Stimulated activated CD4-positive, alpha-beta T cell treated with anti-CD3 and anti-CD28 coated beads, Interleukin-4, amount 100 ng/mL, for 48 hours (primary cell): ENCODE measurements around the gene UBR3.

Experiments used
- DNase-seq, 2 donors: peaks; one replicate each; pipeline ENCODE4 v3.0.0-alpha.2; 2020; ENCODE audit warnings: low read depth in 2 of 2

The UBR3 gene

DNA sequence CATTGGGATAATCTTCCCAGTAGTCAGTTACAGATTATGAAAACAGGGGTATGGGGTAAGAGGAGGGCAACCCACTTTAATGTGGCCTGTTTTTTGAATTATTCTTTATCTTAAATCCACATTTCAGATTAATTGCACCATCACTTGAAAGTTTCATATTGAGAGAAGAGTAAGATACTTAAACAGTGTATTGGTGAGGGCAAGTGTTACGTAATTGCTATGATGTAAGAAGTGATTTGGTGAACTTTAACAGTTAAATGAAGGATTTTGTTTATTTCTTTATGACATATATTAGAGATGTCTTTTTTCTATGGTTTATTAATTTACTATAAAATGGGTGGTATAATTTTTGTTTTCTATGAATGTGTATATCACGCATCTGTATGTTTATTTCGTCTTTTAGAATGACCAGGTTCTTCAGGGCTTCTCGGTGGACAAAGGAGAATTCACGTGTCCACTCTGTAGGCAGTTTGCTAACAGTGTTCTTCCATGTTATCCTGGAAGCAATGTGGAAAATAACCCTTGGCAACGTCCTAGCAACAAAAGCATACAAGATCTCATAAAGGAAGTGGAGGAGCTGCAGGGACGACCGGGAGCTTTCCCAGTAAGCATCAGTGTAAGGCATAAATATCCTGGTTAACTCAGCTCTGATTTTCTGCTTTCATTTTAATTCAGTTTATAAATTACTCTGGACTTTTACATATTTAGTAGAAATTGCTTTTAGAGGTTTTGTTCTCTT is 179.5 kb downstream of the UBR3 start:
- no peak for DNase-seq

GRCh38 chr2:170009209-170009608 is 182.0 kb downstream of the UBR3 start:
- no peak for DNase-seq

DNA sequence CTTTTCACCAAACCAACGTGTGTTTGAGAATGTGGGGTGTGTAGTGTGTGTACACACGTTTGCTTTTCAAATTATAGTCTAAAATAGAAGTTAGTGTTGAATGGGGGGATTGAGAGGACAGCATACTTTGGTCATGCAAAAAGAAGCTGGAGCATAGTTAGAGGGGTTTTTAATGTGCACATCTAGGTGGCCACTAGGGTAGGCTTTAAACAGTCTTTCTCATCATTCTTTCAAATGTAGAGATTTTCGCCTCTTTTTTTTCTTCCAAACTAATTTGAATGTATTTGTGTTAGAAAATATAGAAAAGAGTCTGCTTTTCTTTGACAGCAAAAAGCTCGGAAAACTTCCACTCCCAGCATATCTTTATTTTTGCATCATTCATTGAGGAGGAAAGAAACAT is 185.5 kb downstream of the UBR3 start:
- no peak for DNase-seq

GRCh38 chr2:170013802-170014551 is 186.7 kb downstream of the UBR3 start:
- no peak for DNase-seq

- no peak for DNase-seq
Observed at GRCh38 chr2:170014769-170015168, 187.5 kb downstream of the UBR3 start.

DNA sequence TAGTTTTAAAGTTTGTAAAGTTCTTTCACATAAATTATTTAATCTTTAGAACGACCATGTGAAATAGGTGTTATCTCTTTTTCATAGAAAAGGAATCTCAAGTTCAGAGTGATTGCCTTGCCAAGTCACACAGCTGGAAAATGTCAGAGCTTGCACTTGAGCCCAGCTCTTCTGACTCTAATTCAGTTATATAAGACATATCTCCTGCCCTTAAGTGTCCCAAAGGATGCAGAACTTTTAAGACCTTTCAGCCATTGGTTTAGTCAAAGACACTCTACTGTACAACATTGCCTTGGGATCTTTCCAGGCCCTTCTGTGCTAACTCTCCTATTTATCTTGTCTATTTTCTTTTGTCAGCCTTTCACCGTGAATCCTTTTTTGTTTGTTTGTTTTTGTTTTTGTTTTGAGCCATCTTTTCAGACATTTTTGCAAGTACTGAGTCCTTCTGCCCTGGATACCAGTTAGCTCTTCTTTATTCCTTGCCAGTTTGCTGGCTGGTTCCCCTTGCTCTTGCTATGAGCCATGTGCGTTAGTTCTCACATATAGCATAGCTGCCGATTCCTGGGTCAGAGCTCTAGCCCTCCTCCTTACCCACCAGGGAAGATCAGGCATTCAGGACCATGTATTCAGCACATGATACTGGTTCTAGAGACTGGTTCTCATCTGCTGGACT is 190.7 kb downstream of the UBR3 start:
- no peak for DNase-seq

DNA sequence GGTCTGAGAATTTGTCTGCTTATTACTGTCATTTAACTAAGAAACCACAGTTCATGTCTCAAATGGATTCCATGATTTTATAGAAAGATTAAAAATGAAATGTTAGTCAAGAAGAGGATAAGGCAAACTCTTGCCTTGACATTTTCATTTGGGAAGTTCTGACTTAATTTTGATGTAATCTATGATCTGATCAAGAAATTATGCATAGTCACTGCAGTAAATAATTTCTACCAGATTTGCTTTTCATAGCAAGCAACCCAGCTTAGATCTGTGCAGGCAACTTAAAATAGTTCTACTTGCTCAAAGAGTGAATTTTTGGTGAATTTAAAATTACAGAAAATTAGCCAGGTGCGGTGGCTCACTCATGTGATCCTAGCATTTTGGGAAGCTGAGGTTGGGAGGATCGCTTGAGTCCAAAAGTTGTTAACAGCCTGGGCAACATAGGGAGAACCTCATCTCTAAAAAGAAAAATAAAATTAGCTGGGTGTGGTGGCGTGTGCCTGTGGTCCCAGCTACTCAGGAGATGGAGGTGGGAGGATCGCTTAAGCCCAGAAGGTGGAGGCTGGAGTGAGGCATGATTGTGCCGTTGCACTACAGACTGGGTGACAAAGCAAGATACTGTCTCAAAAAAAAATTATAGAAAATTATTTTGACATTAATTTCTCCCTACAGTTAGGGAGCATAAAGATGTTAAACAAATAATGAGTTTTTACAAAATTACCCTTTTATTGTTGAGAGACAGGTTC is 192.0 kb downstream of the UBR3 start:
- DNase-seq: no peak

DNA sequence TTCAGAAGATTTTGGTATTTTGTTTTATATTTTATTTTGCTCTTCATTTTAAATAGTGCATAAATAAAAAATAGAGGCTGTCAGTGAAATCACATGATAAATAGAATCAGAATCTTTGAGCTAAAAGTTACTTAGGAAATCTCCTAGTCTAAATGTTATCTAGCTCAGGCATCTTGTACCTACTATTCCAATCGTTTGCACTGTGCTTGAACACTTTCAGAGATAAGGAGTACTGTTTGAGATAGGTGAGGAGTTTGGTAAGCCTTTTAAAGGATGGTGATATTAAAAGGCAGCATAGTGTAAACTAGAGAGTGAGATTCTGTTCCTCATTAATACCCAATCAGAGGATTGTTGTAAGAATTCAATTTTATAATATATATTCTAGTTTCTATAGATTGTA is 193.5 kb downstream of the UBR3 start:
- DNase-seq: no peak

GRCh38 chr2:170022692-170023091 is 195.4 kb downstream of the UBR3 start:
- DNase-seq: no peak

DNA sequence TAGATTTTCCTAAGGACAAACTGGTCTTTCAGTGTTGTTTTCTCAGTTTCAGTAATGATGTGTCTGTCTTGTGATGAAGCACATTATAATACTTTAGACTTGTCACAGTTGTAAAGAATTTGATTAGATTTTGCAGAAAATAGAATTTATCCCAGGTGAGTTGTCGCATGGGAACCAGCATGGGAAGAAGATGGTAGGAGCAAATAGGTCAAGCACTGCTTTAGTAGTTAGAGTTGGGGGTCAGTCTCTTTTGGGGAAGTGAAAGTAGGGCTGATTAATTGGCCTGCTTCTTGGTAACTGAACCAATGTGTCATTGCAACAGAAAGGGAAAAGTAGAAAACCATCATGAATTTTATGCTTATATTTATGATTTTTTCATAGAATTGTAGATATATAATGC is 197.5 kb downstream of the UBR3 start:
- DNase-seq: no peak

GRCh38 chr2:170025223-170025622 is 198.0 kb downstream of the UBR3 start:
- DNase-seq: no peak

DNA sequence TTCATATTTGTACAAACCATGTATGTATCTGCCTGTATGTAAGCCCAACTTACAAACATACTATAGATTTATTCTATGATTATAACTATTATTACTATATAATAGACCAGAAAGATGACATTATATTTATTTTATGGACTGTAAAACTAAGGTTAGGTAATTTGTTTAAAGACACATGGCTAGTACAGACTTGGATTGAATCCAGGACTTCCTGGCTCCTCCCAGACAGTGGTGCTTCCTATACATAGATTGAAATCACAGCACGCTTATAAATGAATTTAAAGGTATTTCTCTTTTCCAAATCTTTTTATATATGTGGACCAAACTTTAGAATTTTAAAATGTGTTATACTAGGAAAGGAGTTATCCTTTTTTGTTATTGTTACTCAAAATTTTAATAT is 199.1 kb downstream of the UBR3 start:
- no peak for DNase-seq

- DNase-seq: no peak
Observed at GRCh38 chr2:170029551-170029950, 202.3 kb downstream of the UBR3 start.

DNA sequence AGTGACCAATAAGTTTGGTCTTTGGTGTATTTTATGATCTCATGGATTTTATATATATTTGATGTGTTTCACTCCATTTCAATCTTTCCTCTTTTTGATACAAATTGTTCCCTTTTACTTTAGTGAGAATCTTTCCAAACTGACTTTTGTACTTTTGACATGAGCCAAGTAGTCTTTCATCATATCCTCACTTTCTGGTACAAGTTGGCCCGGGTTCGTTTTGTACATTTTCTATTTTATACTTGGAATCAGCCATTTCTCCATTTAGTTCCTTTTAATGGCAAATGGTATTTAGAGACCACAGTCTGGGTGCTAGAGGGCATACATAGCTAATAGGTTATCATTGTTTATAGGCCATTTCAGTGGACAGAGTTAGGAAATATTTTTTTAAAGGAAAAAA is 202.8 kb downstream of the UBR3 start:
- no peak for DNase-seq

DNA sequence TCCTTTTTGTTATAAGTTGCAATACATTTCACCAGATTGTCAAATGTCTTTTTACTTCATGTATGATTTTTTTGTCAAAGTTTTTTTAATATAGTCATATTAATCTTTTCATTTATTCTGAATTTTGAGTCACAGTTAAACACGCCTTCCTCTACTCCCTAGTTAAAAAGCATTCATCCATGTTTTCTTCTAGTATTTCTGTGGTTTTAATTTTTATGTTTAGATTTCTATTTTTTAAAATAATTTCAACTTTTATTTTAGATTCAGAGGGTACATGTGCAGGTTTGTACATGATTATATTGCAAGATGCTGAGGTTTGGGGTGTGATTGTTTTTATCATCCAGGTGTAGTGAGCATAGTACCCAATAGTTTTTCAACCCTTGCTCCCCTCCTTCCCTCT is 204.0 kb downstream of the UBR3 start:
- no peak for DNase-seq

- no peak for DNase-seq
Observed at GRCh38 chr2:170034596-170034995, 207.3 kb downstream of the UBR3 start.

DNA sequence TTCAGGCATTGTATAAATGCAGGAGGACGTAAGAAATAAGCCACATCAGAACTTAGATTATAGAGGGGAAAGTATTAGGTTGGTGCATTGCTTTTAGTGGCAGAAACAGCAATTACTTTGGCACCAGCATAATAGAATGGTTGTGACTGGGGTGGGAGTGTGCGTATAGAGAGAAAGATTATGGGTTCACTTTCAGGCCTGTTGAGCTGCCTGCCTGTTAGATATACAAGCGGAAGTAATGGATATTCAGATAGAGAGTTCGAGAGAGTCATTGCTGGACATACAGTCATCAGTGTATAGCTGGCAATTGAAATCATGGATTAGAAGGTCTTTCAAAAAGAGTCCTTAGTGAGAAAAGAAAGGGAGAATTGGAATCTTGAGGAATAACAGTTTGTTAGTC is 211.5 kb downstream of the UBR3 start:
- no peak for DNase-seq

- DNase-seq: no peak
Observed at GRCh38 chr2:170039401-170040172, 212.3 kb downstream of the UBR3 start.

DNA sequence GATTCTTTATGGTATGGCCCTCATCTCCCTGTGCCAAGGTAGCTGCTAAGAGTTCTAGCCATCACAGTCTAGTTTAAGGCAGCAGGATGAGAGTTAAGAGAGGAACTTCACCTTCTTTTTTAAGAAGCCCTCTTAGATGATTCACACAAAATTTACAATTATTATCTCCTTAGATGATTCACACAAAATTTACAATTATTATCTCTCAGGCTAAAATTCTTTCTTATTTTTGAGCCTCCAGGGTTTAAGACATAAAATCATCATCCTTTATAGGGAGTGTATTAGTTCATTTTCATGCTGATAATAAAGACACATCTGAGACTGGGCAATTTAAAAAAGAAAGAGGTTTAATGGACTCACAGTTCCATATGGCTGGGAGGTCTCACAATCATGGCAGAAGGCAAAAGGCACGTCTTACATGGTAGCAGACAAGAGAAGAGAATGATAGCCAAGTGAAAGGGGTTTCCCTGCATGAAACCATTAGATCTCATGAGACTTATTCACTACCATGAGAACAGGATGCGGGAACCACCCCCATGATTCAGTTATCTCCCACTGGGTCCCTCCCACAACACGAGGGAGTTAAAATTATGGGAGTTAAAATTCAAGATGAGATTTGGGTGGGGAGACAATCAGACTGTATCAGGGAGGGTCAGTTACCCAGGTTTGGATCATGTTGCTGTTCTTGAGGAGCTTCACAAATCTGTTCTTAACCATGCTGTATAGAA is 217.7 kb downstream of the UBR3 start:
- DNase-seq: no peak

GRCh38 chr2:170047331-170048065 is 220.2 kb downstream of the UBR3 start:
- no peak for DNase-seq
